Mammary epithelial cell (primary cell): ENCODE measurements around the gene ENDOU.
"Not testable (repeated sequence)": the region's sequence is repeated elsewhere in the genome, so short reads cannot be mapped to it uniquely, and the experiment has no call there.

Experiments used
- CTCF ChIP-seq, 2 donors: IDR thresholded peaks in 1 of 2; conservative IDR thresholded peaks in 1 of 2; 2 replicates each; pipeline ENCODE4 v1.5.1; 2011 to 2012; ENCODE audit warnings: inconsistent platforms in 2 of 2, low read length in 2 of 2, mild to moderate bottlenecking in 2 of 2, control low read depth in 1 of 2, low read depth in 1 of 2; ENCODE audit not compliant: insufficient read depth in 1 of 2; ENCODE audit errors: extremely low read depth in 1 of 2
- EZH2 ChIP-seq: IDR thresholded peaks from 2 replicates; pipeline ENCODE4 v1.6.1; 2012; ENCODE audit warnings: low read length, inconsistent platforms, borderline replicate concordance

- not testable (repeated sequence) for TF ChIP-seq CTCF (conservative IDR thresholded peaks at IDR 0.05 in 1 of 2, IDR thresholded peaks at IDR 0.05 in 1 of 2; ENCODE audit: extremely low read depth in 1 of 2, insufficient read depth in 1 of 2, low read depth in 1 of 2, low read length in 2 of 2); EZH2
Measured at GRCh38 chr12:47667935-47668334, 57.4 kb downstream of the ENDOU start.
